Progenitor cell of endocrine pancreas (in vitro differentiated cells): ENCODE results near the gene STON1. TPM values are rescaled to one million over a fixed set of nuclear protein-coding genes. Genes with fewer than 3 reads are reported as not detected.
A peak's percentile ranks its signal among the peaks of the same experiment; 100 is the strongest.

Experiments
- DNase-seq: peaks from one replicate; pipeline ENCODE4 v3.0.0; 2021; ENCODE audit warnings: low spot score; ENCODE audit not compliant: unreplicated experiment
- H3K27ac Mint-ChIP-seq: 2 replicates; pipeline ENCODE4 v1.8.0; 2021; ENCODE audit warnings: mild to moderate bottlenecking, moderate library complexity, mixed read lengths
- H3K27me3 Mint-ChIP-seq: 2 replicates; pipeline ENCODE4 v1.8.0; 2021; ENCODE audit warnings: mixed read lengths
- H3K36me3 Mint-ChIP-seq: 2 replicates; pipeline ENCODE4 v1.8.0; 2022; ENCODE audit warnings: mixed read lengths; ENCODE audit not compliant: insufficient read depth
- H3K4me1 Mint-ChIP-seq: 2 replicates; pipeline ENCODE4 v1.8.0; 2021; ENCODE audit warnings: low read depth, mixed read lengths
- H3K4me3 Mint-ChIP-seq: 2 replicates; pipeline ENCODE4 v1.8.0; 2021; ENCODE audit warnings: low read depth, mild to moderate bottlenecking, moderate library complexity, mixed read lengths
- H3K9me3 Mint-ChIP-seq: 2 replicates; pipeline ENCODE4 v1.8.0; 2021; ENCODE audit warnings: low read depth, mixed read lengths
- total RNA-seq: library from RNA; stranded (reverse); gene quantifications from 2 replicates; pipeline ENCODE4 v1.2.1, GENCODE V29; 2021
- TF ChIP-seq, protein P1 (sequence below): fragments of 200-600 bp; sonication (generic); IDR thresholded peaks from one replicate; pipeline ENCODE4 v1.5.0; 2021; ENCODE audit warnings: antibody characterized with exemption, mild to moderate bottlenecking; ENCODE audit not compliant: unreplicated experiment

The STON1 gene
- total RNA-seq, 1 donor from 2014 or later, result 8.6 TPM

DNA sequence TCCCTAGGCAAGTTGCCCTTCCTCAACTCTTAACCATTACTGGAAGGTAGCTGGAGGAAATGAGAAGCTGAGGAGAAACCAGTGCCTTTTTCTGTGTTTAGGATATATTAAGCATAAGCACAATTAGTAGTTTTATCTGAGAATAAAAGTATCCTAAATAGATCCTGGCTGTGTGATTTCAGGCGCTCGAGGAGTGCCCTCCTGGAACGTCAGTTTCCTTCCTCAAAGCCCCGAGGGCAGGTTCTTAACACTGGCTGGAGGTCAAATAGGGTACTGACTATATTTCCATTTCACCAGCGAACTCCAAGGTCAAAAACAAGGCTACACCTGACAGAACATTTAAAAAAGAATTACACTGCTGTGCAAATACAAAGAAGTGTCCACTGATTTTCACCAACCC is 1.5 kb upstream of the STON1 start:
- Mint-ChIP-seq H3K4me3 (peak overlapping the region; percentile 86), H3K36me3 (no peaks in the 10 kb centered on the region), H3K27me3 (peaks cover 4% of the 10 kb centered on the region)

GRCh38 chr2:48529194-48529593 is 760 bp upstream of the STON1 start:
- H3K9me3 Mint-ChIP-seq, result no peaks in the 10 kb centered on the region
- peaks cover 15% of the 10 kb centered on the region for H3K4me1 Mint-ChIP-seq
- TF ChIP-seq, protein P1, sequence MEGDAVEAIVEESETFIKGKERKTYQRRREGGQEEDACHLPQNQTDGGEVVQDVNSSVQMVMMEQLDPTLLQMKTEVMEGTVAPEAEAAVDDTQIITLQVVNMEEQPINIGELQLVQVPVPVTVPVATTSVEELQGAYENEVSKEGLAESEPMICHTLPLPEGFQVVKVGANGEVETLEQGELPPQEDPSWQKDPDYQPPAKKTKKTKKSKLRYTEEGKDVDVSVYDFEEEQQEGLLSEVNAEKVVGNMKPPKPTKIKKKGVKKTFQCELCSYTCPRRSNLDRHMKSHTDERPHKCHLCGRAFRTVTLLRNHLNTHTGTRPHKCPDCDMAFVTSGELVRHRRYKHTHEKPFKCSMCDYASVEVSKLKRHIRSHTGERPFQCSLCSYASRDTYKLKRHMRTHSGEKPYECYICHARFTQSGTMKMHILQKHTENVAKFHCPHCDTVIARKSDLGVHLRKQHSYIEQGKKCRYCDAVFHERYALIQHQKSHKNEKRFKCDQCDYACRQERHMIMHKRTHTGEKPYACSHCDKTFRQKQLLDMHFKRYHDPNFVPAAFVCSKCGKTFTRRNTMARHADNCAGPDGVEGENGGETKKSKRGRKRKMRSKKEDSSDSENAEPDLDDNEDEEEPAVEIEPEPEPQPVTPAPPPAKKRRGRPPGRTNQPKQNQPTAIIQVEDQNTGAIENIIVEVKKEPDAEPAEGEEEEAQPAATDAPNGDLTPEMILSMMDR, result no peak
- H3K27me3 Mint-ChIP-seq, result peaks cover 4% of the 10 kb centered on the region
- no peak overlapping the region for H3K27ac Mint-ChIP-seq
- peak overlapping the region; percentile 86 for H3K4me3 Mint-ChIP-seq
- DNase-seq, result no peak
- H3K36me3 Mint-ChIP-seq, result no peaks in the 10 kb centered on the region

More for the DNA sequence above, 1.5 kb upstream of the STON1 start:
- Mint-ChIP-seq H3K27ac (no peak overlapping the region), H3K4me1 (peaks cover 15% of the 10 kb centered on the region), H3K9me3 (no peaks in the 10 kb centered on the region)
- TF ChIP-seq, protein P1, result no peak
- DNase-seq, result no peak

DNA sequence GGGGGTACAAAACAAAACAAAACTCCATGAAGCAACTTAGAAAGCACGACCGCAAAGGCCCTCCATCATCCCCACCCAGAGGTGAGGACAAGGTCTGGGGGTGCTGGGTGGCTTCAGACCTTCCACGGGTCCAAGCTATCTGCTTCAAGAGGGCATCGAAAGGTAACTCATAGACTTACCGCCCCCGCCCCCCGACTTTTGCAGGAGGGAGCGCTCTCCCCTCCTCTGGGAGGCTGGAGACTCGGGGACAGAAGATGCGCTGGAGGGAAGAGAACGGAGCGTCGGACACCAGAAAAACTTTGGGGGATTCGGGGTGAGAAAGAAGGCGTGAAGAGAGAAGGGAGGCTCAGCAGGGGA is 300 bp upstream of the STON1 start:
- TF ChIP-seq, protein P1, result no peak
- Mint-ChIP-seq H3K27ac (peak overlapping the region; percentile 86), H3K36me3 (no peaks in the 10 kb centered on the region), H3K4me1 (peaks cover 15% of the 10 kb centered on the region), H3K27me3 (peaks cover 4% of the 10 kb centered on the region), H3K4me3 (peak overlapping the region; percentile 86), H3K9me3 (no peaks in the 10 kb centered on the region)
- DNase-seq, result no peak

GRCh38 chr2:48531141-48531648 is 1.2 kb downstream of the STON1 start:
- no peak for DNase-seq
- TF ChIP-seq, protein P1, result no peak
- H3K9me3 Mint-ChIP-seq, result no peaks in the 10 kb centered on the region
- H3K27ac Mint-ChIP-seq, result peak overlapping the region; percentile 41
- H3K4me1 Mint-ChIP-seq, result peaks cover 15% of the 10 kb centered on the region
- H3K36me3 Mint-ChIP-seq, result no peaks in the 10 kb centered on the region
- peak overlapping the region; percentile 86 for H3K4me3 Mint-ChIP-seq
- peaks cover 4% of the 10 kb centered on the region for H3K27me3 Mint-ChIP-seq

DNA sequence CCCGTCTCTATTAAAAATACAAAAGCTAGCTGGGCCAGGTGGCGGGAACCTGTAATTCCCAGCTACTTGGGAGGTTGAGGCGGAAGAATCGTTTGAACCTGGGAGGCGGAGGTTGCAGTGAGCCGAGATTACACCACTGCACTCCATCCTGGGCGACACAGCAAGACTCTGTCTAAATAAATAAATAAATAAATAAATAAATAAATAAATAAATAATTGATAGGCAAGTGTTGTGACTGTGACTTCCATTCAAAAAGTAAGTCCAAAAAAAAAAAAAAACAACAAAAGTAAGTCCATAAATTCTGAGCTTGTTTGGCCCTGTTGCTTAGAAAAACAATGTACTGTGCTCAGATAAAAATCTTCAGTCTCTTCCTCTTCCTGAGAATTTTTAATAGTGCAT is 2.2 kb downstream of the STON1 start:
- Mint-ChIP-seq H3K36me3 (no peaks in the 10 kb centered on the region), H3K9me3 (no peaks in the 10 kb centered on the region), H3K27me3 (peaks cover 4% of the 10 kb centered on the region), H3K4me1 (peaks cover 15% of the 10 kb centered on the region), H3K27ac (no peak overlapping the region), H3K4me3 (no peak overlapping the region)
- DNase-seq, result no peak
- TF ChIP-seq, protein P1, result no peak
